Stimulated activated CD4-positive, alpha-beta T cell treated with anti-CD3 and anti-CD28 coated beads, Interleukin-12 subunit alpha, Interleukin-12 subunit beta, amount 100 ng/mL, for 4 hours (primary cell): ENCODE data around the gene GDI1.

Source experiments
- DNase-seq: peaks from one replicate; pipeline ENCODE4 v3.0.0-alpha.2; 2020

The GDI1 gene

GRCh38 chrX:154463611-154464220 lies 26.8 kb downstream of the GDI1 start:
- no peak for DNase-seq

DNA sequence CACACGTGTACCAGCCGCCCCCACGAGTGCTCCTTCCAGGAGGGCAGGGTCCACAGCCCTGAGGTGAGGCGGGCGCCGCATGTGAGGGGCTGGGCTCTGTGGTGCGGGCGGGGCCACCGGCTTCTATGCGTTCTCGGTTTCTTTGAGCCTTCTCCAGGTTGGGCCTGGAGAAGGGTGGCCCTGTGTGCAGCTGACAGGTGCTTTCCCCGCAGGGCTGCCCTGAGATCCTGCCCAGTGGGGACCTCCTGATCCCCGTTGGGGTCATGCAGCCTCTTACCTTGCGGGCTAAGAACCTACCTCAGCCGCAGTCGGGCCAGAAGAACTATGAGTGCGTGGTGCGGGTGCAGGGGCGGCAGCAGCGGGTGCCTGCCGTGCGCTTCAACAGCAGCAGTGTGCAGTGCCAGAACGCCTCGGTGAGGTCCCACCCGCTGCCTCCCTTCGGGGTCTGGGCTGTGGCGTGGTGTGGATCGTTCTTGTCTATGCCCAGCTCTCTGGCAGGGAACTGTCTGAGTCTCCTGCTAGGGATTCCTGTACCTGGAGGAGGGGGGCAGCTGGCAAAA lies 27.9 kb downstream of the GDI1 start:
- no peak for DNase-seq

- no peak for DNase-seq
These were observed 28.6 kb downstream of the GDI1 start for GRCh38 chrX:154465601-154466000.

DNA sequence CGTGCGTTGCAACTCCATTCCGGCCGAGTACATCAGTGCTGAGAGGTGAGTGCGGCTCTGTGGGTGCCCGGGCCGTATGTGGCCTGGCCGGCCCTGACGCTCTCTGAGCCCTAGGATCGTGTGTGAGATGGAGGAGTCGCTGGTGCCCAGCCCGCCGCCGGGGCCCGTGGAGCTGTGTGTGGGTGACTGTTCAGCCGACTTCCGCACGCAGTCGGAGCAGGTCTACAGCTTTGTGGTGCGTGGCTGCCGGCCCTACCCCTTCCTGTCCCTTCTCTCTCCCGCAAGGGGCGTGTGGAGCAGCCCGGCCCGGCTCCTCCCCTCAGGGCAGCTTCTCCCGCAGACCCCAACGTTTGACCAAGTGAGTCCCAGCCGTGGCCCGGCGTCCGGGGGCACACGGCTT lies 29.1 kb downstream of the GDI1 start:
- DNase-seq, result no peak

- DNase-seq, result no peak
These were observed 30.0 kb downstream of the GDI1 start for GRCh38 chrX:154466907-154467306.

DNA sequence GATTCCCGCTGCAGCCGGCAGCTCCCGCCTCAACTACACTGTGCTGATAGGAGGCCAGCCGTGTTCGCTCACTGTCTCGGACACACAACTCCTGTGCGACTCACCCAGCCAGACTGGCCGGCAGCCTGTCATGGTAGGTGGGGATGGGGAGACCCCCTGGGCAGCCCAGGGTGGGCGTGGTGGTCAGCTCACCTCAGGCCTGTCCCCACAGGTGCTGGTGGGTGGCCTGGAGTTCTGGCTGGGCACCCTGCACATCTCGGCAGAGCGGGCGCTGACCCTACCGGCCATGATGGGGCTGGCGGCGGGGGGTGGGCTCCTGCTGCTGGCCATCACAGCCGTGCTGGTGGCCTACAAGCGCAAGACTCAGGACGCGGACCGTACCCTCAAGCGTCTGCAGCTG lies 30.6 kb downstream of the GDI1 start:
- DNase-seq, result no peak

DNA sequence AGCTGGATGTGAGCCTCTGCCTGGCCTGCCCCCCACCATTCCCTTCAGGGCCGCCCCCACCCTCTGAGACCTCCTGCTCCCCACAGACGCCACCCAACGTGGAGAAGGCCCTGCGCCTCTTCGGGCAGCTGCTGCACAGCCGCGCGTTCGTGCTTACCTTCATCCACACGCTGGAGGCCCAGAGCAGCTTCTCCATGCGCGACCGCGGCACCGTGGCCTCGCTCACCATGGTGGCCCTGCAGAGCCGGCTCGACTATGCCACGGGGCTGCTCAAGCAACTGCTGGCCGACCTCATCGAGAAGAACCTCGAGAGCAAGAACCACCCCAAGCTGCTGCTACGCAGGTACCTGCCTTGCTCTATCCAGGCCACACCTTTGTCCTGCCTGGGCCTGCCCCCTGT lies 31.3 kb downstream of the GDI1 start:
- DNase-seq, result no peak

DNA sequence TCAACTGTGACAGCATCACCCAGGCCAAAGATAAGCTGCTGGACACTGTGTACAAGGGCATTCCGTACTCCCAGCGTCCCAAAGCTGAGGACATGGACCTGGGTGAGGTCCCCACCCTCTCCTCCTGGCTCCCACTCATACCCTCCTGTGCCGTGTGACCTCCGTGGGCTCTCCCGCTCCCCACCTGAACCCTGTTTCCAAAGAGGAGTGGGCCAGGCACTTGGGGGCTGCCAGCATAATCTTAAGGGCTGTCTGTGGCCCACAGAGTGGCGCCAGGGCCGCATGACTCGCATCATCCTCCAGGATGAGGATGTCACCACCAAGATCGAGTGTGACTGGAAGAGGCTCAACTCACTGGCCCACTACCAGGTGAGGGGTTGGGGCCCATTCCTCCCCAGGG lies 32.2 kb downstream of the GDI1 start:
- no peak for DNase-seq

DNA sequence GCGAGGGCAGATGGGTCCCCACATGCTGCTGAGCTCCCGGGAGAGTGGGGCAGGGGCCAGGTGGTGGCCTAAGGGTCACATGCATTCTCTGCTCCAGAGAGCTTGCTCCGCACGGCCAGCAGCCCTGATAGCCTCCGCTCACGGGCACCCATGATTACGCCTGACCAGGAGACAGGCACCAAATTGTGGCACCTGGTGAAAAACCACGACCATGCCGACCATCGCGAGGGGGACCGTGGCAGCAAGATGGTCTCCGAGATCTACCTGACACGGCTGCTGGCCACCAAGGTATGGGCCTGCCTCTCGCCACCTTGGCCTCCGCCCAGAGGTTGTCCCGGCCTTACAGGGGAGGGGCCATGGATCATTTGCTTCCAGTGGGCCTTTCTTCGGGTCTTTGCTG lies 32.9 kb downstream of the GDI1 start:
- no peak for DNase-seq

GRCh38 chrX:154470434-154470833 lies 33.5 kb downstream of the GDI1 start:
- DNase-seq, result no peak

DNA sequence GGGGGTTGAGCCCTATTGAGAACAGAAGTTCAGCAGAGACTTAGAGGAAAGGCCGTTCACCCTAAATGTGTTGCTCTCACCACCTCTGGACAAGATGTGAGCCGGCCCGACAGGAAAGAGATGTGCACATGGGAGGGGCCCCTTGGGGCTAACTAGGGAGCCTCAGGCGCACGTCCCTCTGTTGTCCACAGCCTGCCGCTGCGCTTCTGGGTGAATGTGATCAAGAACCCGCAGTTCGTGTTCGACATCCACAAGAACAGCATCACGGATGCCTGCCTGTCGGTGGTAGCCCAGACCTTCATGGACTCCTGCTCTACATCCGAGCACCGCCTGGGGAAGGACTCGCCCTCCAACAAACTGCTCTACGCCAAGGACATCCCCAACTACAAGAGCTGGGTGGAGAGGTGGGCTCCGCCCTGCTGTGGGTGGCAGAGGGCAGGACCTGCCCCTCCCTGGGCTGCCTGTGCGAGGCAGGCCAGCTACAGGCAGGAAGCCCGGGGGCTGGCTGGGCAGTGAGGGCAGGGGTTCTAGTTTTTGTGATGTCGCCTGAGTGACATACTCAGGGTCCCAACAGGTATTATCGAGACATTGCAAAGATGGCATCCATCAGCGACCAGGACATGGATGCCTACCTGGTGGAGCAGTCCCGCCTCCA lies 34.1 kb downstream of the GDI1 start:
- no peak for DNase-seq

DNA sequence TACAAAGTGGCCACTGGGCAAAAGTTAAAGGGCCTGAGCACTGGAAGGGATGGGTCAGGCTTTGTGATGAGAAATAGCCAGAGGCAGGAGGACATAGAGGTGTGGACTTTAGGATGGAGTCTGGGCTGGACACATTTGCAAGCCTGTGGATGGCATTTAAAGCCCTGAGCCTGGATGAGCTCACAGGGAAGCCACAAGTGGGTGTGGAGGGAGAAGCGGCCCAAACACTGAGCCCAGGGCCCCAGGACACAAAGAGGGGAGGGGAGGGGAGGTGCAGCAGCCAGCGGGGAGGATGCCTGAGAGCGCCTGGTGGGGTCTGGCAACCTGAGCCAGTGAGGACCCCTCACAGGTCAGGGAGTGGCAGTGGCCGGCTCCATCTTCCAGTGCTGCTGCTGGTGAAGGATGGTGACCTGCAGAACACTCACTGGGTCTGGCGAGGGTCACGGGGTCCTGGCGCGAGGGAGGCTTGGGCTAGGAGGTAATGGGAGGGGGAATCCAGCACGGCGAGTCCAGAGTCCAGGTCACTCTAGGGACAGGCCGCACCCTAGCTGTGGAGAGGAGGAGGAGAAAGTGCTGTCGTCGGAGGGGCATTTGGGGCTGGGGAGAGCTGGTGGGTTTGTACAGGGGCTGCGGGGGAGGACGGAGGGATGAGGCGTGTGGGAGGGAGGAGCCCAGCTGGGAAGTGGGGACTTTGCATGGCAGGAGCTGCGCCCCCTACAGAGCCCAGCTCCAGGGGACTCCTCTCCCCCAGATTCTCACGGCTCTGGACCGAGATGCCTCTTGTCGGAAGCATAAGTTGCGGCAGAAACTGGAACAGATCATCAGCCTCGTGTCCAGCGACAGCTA lies 35.1 kb downstream of the GDI1 start:
- no peak for DNase-seq

- DNase-seq, result no peak
These were observed 36.0 kb downstream of the GDI1 start for GRCh38 chrX:154472685-154473632.

DNA sequence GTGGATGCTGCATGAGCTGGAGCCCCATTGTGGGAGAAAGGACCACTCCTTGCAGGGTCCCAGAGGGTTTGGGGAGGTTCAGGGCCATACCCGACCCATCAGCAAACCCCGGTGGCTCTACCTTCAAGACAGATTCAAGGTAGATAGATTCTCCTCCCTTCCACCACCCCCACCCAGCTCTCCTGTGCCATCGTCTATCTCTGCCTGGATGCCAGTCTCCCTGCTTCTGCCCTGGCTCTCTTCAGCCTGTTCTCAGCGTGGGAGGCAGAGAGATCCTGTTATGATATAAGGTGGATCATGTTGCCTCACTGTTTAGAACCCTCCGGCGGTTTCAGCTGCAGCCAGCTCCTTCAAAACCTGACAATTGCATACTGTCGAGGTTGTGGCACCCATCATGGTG lies 36.7 kb downstream of the GDI1 start:
- no peak for DNase-seq

GRCh38 chrX:154476821-154477220 lies 39.9 kb downstream of the GDI1 start:
- no peak for DNase-seq

DNA sequence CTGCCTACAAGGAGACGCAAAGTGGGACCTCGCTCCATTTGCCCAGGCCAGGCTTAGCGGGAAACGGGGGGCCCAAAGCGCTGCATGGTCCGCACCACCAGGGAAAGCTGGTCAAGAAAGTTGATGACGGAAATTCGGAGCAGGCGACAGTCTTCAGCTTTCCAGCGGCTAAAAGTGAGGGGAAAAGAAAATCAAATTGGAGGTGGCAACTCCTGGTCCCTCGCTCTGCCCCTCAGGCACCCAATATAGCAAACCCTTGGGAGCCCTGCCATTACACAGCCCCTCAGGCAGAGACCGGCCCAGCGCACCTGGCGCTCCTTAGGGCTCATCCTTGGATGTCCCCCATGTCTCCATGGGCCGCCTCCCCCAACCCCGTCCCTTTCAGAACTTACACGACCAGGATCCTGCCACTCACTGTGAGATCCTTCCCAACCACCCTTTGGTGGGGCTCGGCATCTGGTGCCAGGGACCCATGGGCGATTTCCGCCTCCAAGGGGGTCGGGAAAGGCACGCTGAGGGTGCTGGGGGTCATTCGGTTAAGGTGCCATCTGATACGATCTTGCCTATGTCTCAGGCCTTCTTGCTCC lies 41.0 kb downstream of the GDI1 start:
- DNase-seq, result no peak

- peak; percentile 91 for DNase-seq
These were observed 42.0 kb downstream of the GDI1 start, which contains the start of gene LAGE3 for GRCh38 chrX:154478728-154479622. LAGE3 (minus strand) TSS chrX:154479281; CDS start chrX:154478915, 366 bp downstream.

GRCh38 chrX:154481195-154481594 lies 44.2 kb downstream of the GDI1 start:
- DNase-seq, result no peak

GRCh38 chrX:154481911-154482601 lies 45.1 kb downstream of the GDI1 start:
- no peak for DNase-seq

- DNase-seq, result no peak
These were observed 45.8 kb downstream of the GDI1 start for GRCh38 chrX:154482786-154483185.
